NCI-H2227 treated with DMSO at 0.1 percent for 48 hours (cell line): Measurements from ENCODE around the gene OR10H1.
"Not testable (repeated sequence)": the region's sequence is repeated elsewhere in the genome, so short reads cannot be mapped to it uniquely, and the experiment has no call there.

Experiments
- DNase-seq: peaks from one replicate; lab custom pipeline; 2025; lab: John Stamatoyannopoulos, UW

The OR10H1 gene

DNA sequence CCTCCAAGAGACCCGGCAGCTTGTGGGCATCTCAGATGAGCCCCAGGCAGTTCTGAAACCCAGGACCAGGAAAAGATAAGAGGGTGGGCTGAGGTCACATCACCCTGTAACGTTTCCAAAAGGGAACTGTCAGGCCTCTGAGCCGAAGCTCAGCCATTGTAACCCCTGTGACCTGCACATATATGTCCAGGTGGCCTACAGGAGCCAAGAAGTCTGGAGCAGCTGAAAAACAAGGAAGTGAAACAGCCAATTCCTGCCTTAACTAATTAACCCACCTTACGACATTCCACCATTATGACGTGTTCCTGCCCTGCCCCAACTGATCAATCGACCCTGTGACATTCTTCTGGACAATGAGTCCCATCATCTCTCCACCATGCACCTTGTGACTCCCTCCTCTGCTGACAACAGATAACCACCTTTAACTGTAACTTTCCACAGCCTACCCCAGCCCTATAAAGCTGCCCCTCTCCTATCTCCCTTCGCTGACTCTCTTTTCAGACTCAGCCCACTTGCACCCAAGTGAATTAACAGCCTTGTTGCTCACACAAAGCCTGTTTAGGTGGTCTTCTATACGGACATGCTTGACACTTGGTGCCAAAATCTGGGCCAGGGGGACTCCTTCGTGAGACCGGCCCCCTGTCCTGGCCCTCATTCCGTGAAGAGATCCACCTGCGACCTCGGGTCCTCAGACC, 13.3 kb upstream of the OR10H1 start:
- DNase-seq, result not testable (repeated sequence)

GRCh38 chr19:15828121-15828610, 12.7 kb upstream of the OR10H1 start:
- DNase-seq, result no peak

- DNase-seq, result no peak
Measured at GRCh38 chr19:15825753-15826152, 10.3 kb upstream of the OR10H1 start.

DNA sequence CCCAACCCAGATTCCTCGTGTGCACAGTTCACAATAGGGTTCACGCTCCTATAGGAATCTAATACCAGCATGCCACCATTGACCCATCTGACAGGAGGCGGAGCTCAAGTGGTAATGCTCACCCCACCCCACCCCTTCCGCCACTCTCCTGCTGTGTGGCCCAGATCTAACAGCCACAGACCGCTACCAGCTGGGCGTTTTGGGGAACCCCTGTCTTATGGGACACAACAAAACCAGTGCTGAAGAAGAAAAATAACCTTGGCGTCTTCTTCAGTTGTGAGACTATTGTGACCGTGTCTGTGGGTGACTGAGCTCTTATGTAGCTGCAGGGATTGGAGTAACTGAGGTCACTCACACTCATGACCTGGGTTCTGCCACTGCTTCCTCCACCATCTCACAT, 5.2 kb upstream of the OR10H1 start:
- DNase-seq, result no peak

- DNase-seq, result no peak
Measured at GRCh38 chr19:15813916-15814315, 1.5 kb downstream of the OR10H1 start.

DNA sequence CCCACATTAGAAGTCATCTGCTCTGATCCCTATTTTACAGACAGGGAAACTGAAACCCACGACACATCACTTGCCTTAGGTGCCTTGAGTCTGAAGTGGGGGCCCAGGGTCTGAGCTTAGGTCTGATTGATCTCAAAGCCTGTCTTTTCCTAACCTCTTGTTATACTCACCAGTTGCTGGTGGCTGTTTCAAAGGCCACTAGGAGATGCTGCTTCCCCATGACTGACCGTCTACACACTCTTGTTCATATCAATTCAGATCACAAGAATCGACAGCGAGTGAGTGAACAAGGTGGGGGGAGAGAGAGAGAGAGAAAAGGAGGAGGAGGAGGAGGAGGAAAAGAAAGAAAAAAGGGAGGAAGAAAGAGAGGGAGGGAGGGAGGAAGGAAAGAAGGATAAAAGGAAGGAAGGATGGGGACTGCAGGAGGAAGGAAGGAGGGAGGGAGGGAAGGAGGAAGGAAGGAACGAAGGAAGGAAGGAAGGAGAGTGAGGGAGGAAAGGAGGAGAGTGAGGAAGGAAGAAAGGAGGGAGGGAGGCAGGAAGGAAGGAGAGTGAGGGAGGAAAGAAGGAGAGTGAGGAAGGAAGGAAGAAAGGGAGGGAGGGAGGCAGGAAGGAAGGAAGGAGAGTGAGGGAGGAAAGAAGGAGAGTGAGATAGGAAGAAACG, 3.3 kb downstream of the OR10H1 start:
- DNase-seq, result no peak

- DNase-seq, result no peak
Measured at GRCh38 chr19:15811476-15811875, 4.0 kb downstream of the OR10H1 start.

- DNase-seq, result no peak
Measured at GRCh38 chr19:15810335-15810734, 5.1 kb downstream of the OR10H1 start.

- not testable (repeated sequence) for DNase-seq
Measured at GRCh38 chr19:15794279-15794678, 21.2 kb downstream of the OR10H1 start.

GRCh38 chr19:15790096-15790495, 25.4 kb downstream of the OR10H1 start:
- no peak for DNase-seq

GRCh38 chr19:15788594-15789270, 26.7 kb downstream of the OR10H1 start:
- no peak for DNase-seq

GRCh38 chr19:15787611-15788155, 27.8 kb downstream of the OR10H1 start, which contains the start of gene OR10H5:
TSS of gene OR10H5 (plus strand) at chr19:15787661. CDS start at chr19:15794049, 6,388 bp downstream.
- DNase-seq, result no peak

- DNase-seq, result not testable (repeated sequence)
Measured at GRCh38 chr19:15782896-15783295, 32.6 kb downstream of the OR10H1 start.

DNA sequence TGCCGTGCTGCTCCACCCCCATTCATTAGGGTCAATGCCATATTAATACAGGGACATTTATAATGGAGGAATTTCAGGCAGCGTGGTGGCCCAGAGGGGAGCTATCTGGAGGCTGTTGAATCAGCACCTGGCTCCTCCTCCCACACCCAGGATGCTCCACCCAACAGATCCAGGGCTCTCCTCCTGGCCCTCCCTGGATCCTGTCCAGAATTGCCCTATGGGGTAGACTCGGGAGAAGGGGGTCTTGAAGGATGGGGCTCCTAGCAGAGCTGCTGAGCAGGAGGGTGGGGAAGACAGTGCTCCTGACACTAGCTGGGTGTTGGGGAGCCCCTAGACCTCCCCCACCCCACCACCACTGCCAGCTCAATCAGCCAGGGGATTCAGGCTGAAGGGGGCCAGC, 33.3 kb downstream of the OR10H1 start:
- no peak for DNase-seq

DNA sequence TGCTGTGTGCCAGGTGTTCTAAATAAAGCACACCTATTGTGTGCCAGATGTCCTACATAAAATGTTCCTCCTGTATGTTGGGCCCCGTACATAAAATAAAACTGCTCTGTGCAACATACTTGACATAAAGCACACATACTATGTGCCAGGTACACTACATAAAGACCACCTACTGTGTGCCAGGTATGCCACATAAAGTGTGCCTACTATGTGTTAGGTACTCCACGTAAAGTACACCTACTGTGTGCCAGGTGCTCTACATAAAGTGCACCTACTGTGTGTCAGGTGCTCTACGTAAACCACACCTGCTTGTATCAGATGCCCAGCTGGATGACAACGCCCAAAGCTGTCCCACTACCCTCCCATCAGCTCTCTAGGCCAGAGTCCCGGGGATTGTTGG, 33.8 kb downstream of the OR10H1 start:
- no peak for DNase-seq

- no peak for DNase-seq
Measured at GRCh38 chr19:15780610-15781418, 34.6 kb downstream of the OR10H1 start.

- no peak for DNase-seq
Measured at GRCh38 chr19:15779756-15780476, 35.5 kb downstream of the OR10H1 start.

DNA sequence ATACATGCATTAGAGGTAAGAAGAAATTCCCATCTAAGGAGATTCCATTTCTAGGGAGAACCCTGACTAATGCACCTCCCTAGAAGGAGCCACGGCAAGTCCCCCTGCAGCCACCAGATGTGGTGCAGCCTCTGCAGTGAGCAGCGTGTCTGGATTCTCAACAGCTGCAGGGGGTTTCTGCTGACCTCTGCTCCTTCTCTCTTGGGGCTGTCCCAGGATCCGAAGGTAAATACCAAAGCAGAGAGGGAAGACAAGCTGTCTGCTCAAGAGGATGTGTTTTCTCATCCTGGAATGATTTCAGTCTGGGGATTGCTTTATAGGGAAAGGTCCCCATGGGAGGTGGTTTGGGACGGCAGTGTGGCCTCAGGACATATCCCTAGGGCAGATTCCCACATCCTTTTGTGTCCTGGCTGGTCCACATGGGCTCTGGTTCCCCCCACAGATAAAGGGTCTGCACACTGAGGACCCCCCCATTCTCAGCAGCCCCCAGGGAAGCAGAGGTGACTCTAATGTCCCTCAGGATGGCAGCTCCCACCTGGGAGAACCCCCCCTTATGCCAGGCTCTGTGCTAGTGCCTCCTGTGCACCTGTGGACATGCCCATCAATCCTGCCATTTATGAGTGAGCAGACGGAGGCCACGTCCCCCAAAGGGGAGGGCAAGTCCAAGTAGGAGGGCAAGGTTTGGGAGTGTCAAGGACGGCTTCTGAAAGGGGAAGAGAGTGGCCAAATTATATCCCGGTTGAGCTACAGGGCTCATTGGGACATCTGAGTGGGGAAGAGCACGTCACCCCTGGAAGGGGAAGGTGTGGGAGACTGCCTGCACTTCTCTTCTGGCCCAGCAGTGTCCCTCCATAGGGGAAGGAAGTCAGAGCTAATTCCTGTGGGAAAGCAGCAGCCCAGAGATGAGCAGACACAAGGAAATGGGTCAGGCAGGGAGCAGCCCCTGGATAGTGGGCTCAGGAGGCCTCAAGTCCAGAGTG, 38.2 kb downstream of the OR10H1 start:
- DNase-seq, result no peak

DNA sequence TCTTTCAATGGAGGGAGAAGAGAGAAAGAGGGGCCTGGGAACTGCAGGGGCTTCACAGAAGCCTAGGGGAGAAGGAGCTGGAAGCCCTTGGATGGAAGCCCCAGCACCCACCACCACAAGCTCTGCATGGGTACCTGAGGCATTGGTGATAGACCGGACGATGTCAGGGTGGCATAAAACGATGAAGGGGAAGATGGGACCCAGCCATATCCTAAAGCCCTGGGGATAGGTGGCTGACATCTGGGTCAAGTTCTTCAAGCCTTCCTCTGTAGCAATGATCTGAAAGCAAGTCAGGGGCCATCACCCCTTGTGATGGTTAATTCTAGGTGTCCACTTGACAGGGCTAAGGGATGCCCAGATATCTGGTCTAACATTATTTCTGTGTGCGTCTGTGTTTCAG, 39.2 kb downstream of the OR10H1 start:
- DNase-seq, result no peak

DNA sequence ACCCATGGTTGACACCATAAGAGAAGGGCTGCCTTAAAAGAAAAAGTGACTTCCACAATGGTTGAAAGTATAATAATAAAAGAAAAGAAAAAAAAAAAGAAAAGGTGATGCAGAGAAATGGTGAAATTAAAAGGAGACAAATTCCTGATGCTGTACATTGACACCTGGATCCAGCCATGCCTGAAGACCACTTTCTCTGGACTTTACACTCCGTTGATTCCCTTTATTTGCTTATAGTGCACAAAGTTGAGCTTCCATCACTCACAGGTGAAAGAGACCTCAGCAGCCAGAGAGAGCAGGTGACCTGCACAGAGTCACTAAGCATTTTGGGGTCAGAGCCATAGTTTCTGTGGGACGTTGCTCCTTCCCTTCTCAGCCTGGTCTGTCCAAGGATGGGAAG, 40.2 kb downstream of the OR10H1 start:
- no peak for DNase-seq
